ENCODE measurements around the gene NEGR1.
"Not testable (repeated sequence)": the region's sequence is repeated elsewhere in the genome, so short reads cannot be mapped to it uniquely, and the experiment has no call there.

The NEGR1 gene

DNA sequence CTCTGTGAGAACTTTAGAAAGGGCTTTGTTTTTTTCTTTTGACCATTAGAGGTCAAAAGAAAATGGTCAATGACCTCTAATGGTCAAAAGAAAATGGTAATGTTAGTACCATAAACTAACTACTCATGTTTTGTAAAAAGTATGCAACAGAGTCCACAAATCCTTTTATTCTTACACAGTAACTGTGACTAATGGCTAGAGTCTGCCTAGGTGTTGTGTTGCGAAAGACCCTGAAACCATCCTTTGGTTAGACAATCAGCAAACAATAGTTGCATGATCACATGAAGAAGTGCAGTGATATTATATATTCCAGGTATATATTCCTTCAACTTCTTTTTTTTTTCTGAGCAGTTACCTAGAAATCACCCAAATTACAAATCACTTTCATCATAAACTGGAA, 40.9 kb downstream of the NEGR1 start:
- TF ChIP-seq, protein P1, sequence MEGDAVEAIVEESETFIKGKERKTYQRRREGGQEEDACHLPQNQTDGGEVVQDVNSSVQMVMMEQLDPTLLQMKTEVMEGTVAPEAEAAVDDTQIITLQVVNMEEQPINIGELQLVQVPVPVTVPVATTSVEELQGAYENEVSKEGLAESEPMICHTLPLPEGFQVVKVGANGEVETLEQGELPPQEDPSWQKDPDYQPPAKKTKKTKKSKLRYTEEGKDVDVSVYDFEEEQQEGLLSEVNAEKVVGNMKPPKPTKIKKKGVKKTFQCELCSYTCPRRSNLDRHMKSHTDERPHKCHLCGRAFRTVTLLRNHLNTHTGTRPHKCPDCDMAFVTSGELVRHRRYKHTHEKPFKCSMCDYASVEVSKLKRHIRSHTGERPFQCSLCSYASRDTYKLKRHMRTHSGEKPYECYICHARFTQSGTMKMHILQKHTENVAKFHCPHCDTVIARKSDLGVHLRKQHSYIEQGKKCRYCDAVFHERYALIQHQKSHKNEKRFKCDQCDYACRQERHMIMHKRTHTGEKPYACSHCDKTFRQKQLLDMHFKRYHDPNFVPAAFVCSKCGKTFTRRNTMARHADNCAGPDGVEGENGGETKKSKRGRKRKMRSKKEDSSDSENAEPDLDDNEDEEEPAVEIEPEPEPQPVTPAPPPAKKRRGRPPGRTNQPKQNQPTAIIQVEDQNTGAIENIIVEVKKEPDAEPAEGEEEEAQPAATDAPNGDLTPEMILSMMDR (IDR thresholded peaks at IDR 0.05; ENCODE audit: control insufficient read depth, extremely low read depth, insufficient read depth), result no peak
- no peak overlapping the region for H3K4me3 ChIP-seq (ENCODE audit: low read depth, low read length)
- no peak for DNase-seq (ENCODE audit: low read depth)

DNA sequence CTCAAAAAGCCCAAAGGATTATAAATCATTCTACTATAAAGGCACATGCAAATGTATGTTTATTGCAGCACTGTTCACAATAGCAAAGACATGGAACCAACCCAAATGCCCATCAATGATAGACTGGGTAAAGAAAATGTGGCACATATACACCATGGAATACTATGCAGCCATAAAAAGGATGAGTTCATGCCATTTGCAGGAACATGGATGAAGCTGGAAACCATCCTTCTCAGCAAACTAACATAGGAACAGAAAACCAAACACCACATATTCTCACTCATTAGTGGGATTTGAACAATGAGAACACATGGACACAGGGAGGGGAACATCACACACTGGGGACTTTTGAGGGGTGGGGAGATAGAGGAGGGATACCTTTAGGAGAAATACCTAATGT, 46.4 kb downstream of the NEGR1 start:
- not testable (repeated sequence) for H3K4me3 ChIP-seq (ENCODE audit: low read depth, low read length); DNase-seq (ENCODE audit: low read depth)

DNA sequence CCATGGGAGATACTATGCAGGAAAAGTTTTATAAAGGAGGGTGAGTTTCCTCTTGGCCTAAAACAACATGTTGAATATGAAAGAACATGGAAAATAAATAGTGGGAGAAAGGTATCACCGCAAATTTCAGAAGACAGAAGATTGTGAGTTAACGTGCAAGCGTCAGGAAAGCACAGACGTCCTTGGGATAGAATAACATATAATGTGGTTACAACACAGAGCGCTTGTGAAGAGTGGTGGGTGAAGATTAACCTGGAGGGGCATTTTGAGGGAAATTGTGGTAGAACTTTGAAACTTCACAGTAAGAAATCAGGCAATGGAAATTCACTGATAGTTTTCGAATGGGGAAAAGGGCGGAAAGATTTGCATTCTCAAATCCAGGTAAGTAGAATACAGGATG, 47.3 kb downstream of the NEGR1 start:
- TF ChIP-seq, protein P1 (IDR thresholded peaks at IDR 0.05; ENCODE audit: control insufficient read depth, extremely low read depth, insufficient read depth), result no peak
- no peak for DNase-seq (ENCODE audit: low read depth)

DNA sequence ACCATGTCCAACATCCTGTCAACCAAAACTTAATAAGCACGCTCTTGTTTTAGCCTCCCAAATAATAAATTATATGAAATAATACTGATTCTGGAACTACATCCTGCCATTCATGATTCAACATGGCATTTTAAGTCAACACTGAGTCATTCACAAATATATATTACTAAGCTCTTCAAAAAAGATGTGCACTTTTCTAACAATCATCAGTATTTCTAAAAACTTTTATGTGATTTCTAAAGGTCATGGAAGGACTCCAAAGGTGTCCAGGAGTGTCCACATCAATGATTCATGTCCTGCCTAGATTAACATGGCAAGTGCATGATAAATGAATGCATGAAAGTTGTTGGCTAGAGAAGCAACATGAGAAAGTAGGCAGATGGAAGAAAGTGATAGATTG, 51.6 kb downstream of the NEGR1 start:
- DNase-seq (ENCODE audit: low read depth), result no peak
- no peak overlapping the region for H3K4me3 ChIP-seq (ENCODE audit: low read depth, low read length)
- TF ChIP-seq, protein P1 (IDR thresholded peaks at IDR 0.05; ENCODE audit: control insufficient read depth, extremely low read depth, insufficient read depth), result no peak

More for the DNA sequence above, 47.3 kb downstream of the NEGR1 start:
- no peak overlapping the region for H3K4me3 ChIP-seq (ENCODE audit: low read depth, low read length)

DNA sequence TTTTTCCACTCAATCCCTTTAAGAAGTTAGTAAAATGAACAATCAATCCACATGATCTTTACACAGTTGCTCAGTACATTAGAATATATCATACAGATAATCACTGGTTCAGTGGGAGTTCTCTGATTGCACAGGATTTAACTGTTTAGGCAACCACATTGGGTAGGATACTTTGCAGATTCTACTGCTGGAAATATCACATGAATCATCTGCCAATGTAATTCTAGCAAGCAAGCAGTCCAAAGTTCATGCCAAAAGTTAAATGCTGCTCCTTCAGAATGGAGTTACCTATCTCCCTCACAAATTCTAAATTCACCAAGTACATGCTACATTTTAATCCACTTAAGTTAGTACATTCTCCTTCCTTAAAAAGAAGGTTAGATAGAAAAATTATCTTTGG, 52.4 kb downstream of the NEGR1 start:
- H3K4me3 ChIP-seq (ENCODE audit: low read depth, low read length), result no peak overlapping the region
- DNase-seq (ENCODE audit: low read depth), result no peak
- TF ChIP-seq, protein P1 (IDR thresholded peaks at IDR 0.05; ENCODE audit: control insufficient read depth, extremely low read depth, insufficient read depth), result no peak

DNA sequence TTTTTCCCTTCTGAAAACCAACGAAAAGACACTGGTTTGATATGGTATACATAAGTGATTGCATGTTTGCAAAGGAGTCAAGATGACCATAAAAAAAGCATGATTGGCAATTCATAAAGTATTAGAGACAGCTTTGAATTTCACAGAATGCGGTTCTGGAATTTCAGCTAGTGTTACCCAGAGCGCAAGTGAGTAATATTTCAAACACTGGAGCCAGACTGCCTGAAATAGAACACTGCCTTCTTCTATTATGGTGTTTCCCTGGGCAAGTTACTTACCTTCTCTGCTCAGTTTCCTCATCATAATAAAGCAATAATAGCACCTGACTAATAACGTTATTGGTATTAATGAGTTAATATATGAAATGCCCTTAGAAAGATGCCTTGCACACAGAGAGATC, 54.7 kb downstream of the NEGR1 start:
- DNase-seq (ENCODE audit: low read depth), result no peak
- TF ChIP-seq, protein P1 (IDR thresholded peaks at IDR 0.05; ENCODE audit: control insufficient read depth, extremely low read depth, insufficient read depth), result no peak
- H3K4me3 ChIP-seq (ENCODE audit: low read depth, low read length), result no peak overlapping the region

DNA sequence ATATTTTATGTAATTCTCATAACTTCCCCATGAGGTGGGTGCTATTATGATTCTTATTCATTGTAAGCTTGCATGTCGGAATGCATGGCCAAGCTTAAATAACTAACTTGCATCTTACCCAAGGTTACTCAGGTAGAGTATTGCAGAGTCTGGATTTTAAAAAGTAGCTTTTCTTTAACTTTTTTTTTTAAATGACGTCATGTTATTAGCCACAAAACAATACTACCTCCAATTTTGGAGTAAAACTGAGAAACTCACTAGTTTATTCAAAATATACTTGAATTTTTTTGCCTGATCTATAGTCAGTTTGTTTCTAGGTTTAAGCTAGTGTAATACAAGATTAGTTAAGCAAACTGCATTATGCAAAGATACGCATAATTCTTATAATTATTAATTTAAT, 57.8 kb downstream of the NEGR1 start:
- H3K4me3 ChIP-seq (ENCODE audit: low read depth, low read length), result no peak overlapping the region
- TF ChIP-seq, protein P1 (IDR thresholded peaks at IDR 0.05; ENCODE audit: control insufficient read depth, extremely low read depth, insufficient read depth), result no peak
- DNase-seq (ENCODE audit: low read depth), result no peak

All from LNCaP clone FGC (cell line).